Measurements from ENCODE around the gene SLC41A3. TPM values are rescaled to one million over a fixed set of nuclear protein-coding genes. Genes with fewer than 3 reads are reported as not detected.

Gene SLC41A3
- total and polyA plus RNA-seq, 10 of the 15 experiments (the other 5 are each of a cell fraction or from before 2014, with no cell fraction given), result 8.3 to 29.5 (median 16.7) TPM

DNA sequence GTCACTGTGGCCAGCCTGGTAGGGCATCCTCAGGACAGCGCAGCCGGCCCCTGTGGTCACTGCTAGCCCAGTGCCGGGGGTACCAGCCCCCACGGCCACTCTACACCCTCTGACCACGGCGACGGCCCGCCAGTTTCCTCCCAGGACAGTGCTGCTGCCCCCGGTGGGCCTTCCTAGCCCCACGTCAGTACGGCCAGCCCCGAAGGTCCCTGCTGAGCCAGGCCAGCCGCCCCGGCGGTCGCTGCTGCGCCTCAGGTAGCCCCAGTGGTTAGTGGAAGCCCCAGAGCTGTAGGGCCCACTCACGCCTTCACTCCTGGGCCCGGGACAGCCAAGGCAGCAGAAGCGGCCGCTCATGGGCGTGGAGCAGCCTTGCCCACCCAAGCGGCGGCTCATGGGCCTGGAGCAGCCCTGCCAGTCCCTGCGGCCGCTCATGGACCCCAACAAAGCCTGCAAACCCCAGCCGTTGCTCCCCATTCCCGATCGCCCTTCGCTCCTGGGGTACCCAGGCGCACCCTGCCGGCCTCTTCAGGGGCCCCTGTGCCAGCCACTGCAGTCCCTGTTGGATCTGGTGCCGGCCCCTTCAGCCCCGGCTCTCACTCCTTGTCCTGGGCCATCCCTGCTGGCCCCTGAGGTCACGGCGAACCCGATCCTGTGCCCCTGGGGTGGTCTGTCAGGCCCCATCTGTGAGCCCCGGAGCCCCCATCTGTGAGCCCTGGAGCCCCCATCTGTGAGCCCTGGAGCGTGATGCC lies 124.4 kb downstream of the SLC41A3 start:
- Histone ChIP-seq H3K4me2 (ENCODE audit: control insufficient read depth, insufficient read depth) (no peak overlapping the region), H4K20me1 (ENCODE audit: control insufficient read depth, insufficient read depth) (no peaks in the 10 kb centered on the region), H3K9ac (ENCODE audit: control insufficient read depth, insufficient read depth, low read length) (no peak overlapping the region), H3K36me3 (ENCODE audit: control insufficient read depth in 2 of 2, insufficient read depth in 2 of 2, low read length in 1 of 2) (no peaks in the 10 kb centered on the region), H2AFZ (ENCODE audit: control insufficient read depth, low read depth, low read length) (no peak overlapping the region), H3K27ac (ENCODE audit: control insufficient read depth, insufficient read depth) (no peak overlapping the region), H3K79me2 (ENCODE audit: control insufficient read depth, insufficient read depth, low read length) (no peaks in the 10 kb centered on the region), H3K9me3 (replicated peaks; ENCODE audit: control insufficient read depth, insufficient read depth, low read length) (no peaks in the 10 kb centered on the region; the same call in 2 of the 3 replicates), H3K4me3 (no peak overlapping the region), H3K27me3 (replicated peaks in 1 of 2; ENCODE audit: control insufficient read depth in 2 of 2, insufficient read depth in 2 of 2, low read length in 1 of 2) (no peaks in the 10 kb centered on the region), H3K4me1 (ENCODE audit: control insufficient read depth, insufficient read depth, low read length) (no peaks in the 10 kb centered on the region)
- BruUV-seq (replicated peaks), result no TSS peak
- DNase-seq (ENCODE audit: low read depth, low spot score), result no peak
- ChIA-PET CTCF (no interaction called here), SMC1A (ENCODE audit: uncharacterized antibody, unreplicated experiment) (no interaction called here), RAD21 (ENCODE audit: unreplicated experiment) (no interaction called here), POLR2A (no interaction called here)
- ATAC-seq, result no peak
- in situ Hi-C loops (cut with MboI) (no loop called here), intact Hi-C loops (cut with micrococcal nuclease; ENCODE audit: unreplicated experiment) (no loop called here)
- 70% methylated on average over 39 of the region's 39 CpGs for WGBS (ENCODE audit: insufficient coverage, insufficient replicate concordance, low lambda C conversion rate, missing lambda C conversion rate)
- TF ChIP-seq SUPT20H (IDR thresholded peaks at IDR 0.05; ENCODE audit: borderline replicate concordance, control insufficient read depth, low read depth, low read length) (no peak), NFXL1 (IDR thresholded peaks at IDR 0.05; ENCODE audit: borderline replicate concordance) (no peak), ZNF24 (IDR thresholded peaks at IDR 0.05) (no peak), CHD1 (IDR thresholded peaks at IDR 0.05; ENCODE audit: low read depth, low read length) (no peak), STAT1 (conservative IDR thresholded peaks at IDR 0.05) (no peak), NFYB (IDR thresholded peaks at IDR 0.05; ENCODE audit: insufficient read depth, low read depth, low read length) (no peak), ESRRA (IDR thresholded peaks at IDR 0.05; ENCODE audit: low read length) (no peak), CREM (IDR thresholded peaks at IDR 0.05; ENCODE audit: low read depth) (no peak)
- TF ChIP-seq, protein P1, sequence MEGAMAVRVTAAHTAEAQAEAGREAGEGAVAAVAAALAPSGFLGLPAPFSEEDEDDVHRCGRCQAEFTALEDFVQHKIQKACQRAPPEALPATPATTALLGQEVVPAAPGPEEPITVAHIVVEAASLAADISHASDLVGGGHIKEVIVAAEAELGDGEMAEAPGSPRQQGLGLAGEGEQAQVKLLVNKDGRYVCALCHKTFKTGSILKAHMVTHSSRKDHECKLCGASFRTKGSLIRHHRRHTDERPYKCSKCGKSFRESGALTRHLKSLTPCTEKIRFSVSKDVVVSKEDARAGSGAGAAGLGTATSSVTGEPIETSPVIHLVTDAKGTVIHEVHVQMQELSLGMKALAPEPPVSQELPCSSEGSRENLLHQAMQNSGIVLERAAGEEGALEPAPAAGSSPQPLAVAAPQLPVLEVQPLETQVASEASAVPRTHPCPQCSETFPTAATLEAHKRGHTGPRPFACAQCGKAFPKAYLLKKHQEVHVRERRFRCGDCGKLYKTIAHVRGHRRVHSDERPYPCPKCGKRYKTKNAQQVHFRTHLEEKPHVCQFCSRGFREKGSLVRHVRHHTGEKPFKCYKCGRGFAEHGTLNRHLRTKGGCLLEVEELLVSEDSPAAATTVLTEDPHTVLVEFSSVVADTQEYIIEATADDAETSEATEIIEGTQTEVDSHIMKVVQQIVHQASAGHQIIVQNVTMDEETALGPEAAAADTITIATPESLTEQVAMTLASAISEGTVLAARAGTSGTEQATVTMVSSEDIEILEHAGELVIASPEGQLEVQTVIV (IDR thresholded peaks at IDR 0.05; ENCODE audit: borderline replicate concordance, partially characterized antibody), result no peak
- FAIRE-seq, result no peak
